HepG2 (cell line): Measurements from ENCODE around the gene CIBAR2. TPM values are rescaled to one million over a fixed set of nuclear protein-coding genes. Genes with fewer than 3 reads are reported as not detected.

ENCODE experiments used
- ARID2 ChIP-seq: sonication (generic); formaldehyde crosslinking; IDR thresholded peaks from 2 replicates; pipeline ENCODE4 v1.8.1; 2022; ENCODE audit warnings: mild to moderate bottlenecking, missing genetic modification reagents, borderline replicate concordance
- CEBPG ChIP-seq: IDR thresholded peaks from 2 replicates; pipeline ENCODE4 v1.6.1; 2016
- CHCHD3 ChIP-seq: sonication (generic); formaldehyde crosslinking; IDR thresholded peaks from 2 replicates; pipeline ENCODE4 v1.8.0; 2022; ENCODE audit warnings: mild to moderate bottlenecking, missing genetic modification reagents, moderate library complexity
- CREM ChIP-seq, 2 experiments: sonication (generic) in 1 of 2; formaldehyde crosslinking in 1 of 2; IDR thresholded peaks; 2 replicates each; pipeline versions ENCODE4 v1.4.0 to v1.6.1; 2016 to 2020; ENCODE audit warnings: antibody characterized with exemption in 1 of 2, mild to moderate bottlenecking in 1 of 2, missing genetic modification reagents in 1 of 2
- FOXM1 ChIP-seq: sonication (generic); formaldehyde crosslinking; IDR thresholded peaks from 2 replicates; pipeline ENCODE4 v1.5.0; 2020; ENCODE audit warnings: missing genetic modification reagents
- HNRNPUL1 ChIP-seq: fragments of 200-400 bp; formaldehyde crosslinking; IDR thresholded peaks from 2 replicates; pipeline ENCODE4 v1.6.1; 2017; ENCODE audit warnings: low read depth, mild to moderate bottlenecking, low read length, moderate library complexity
- NFE2 ChIP-seq: sonication (generic); formaldehyde crosslinking; IDR thresholded peaks from 2 replicates; pipeline ENCODE4 v1.4.0; 2020; ENCODE audit warnings: missing genetic modification reagents
- RBM39 ChIP-seq: fragments of 200-400 bp; formaldehyde crosslinking; IDR thresholded peaks from one replicate; pipeline ENCODE4 v1.6.1; 2018; ENCODE audit warnings: antibody characterized with exemption, mild to moderate bottlenecking, low read depth, low read length; ENCODE audit not compliant: poor library complexity, severe bottlenecking
- RNF2 ChIP-seq: fragments of 450-650 bp; conservative IDR thresholded peaks from 2 replicates; pipeline ENCODE4 v1.6.1; 2016; ENCODE audit warnings: low read depth
- SIX4 ChIP-seq: sonication (generic); formaldehyde crosslinking; IDR thresholded peaks from 2 replicates; pipeline ENCODE4 v1.4.0; 2020; ENCODE audit warnings: missing genetic modification reagents
- SP1 ChIP-seq, 2 experiments: fragments of 450-650 bp in 1 of 2; sonication (generic) in 1 of 2; formaldehyde crosslinking in 1 of 2; IDR thresholded peaks; 2 replicates each; pipeline versions ENCODE4 v1.4.0 to v1.6.1; 2016 to 2020; ENCODE audit warnings: missing genetic modification reagents in 1 of 2
- SP140L ChIP-seq: sonication (generic); formaldehyde crosslinking; IDR thresholded peaks from 2 replicates; pipeline ENCODE4 v1.4.0; 2020; ENCODE audit warnings: missing genetic modification reagents, borderline replicate concordance
- SSRP1 ChIP-seq: IDR thresholded peaks from 2 replicates; pipeline ENCODE4 v1.6.1; 2016; ENCODE audit warnings: control low read depth
- TEAD2 ChIP-seq: sonication (generic); formaldehyde crosslinking; IDR thresholded peaks from 2 replicates; pipeline ENCODE4 v1.9.0; 2021; ENCODE audit warnings: missing genetic modification reagents
- ZNF121 ChIP-seq: sonication (generic); formaldehyde crosslinking; IDR thresholded peaks from 2 replicates; pipeline ENCODE4 v1.5.0; 2020; ENCODE audit warnings: mild to moderate bottlenecking, missing genetic modification reagents
- ZNF224 ChIP-seq: sonication (generic); formaldehyde crosslinking; IDR thresholded peaks from 2 replicates; pipeline ENCODE4 v1.5.0; 2020; ENCODE audit warnings: mild to moderate bottlenecking, missing genetic modification reagents
- ZNF331 ChIP-seq: sonication (generic); formaldehyde crosslinking; IDR thresholded peaks from 2 replicates; pipeline ENCODE4 v1.4.0; 2020; ENCODE audit warnings: missing genetic modification reagents
- ZNF563 ChIP-seq: sonication (generic); formaldehyde crosslinking; IDR thresholded peaks from 2 replicates; pipeline ENCODE4 v1.8.0; 2022; ENCODE audit warnings: mild to moderate bottlenecking, moderate library complexity, missing genetic modification reagents
- ZNF615 ChIP-seq: sonication (generic); formaldehyde crosslinking; IDR thresholded peaks from 2 replicates; pipeline ENCODE4 v1.5.0; 2020; ENCODE audit warnings: mild to moderate bottlenecking, missing genetic modification reagents, borderline replicate concordance
- ZNF713 ChIP-seq: sonication (generic); formaldehyde crosslinking; IDR thresholded peaks from 2 replicates; pipeline ENCODE4 v1.4.0; 2020; ENCODE audit warnings: mild to moderate bottlenecking, missing genetic modification reagents
- ZNF737 ChIP-seq: sonication (generic); formaldehyde crosslinking; IDR thresholded peaks from 2 replicates; pipeline ENCODE4 v1.5.0; 2020; ENCODE audit warnings: missing genetic modification reagents, mild to moderate bottlenecking, borderline replicate concordance
- polyA plus RNA-seq, 8 experiments: library from polyadenylated mRNA; depleted of rRNA in 3 of 8; stranded (reverse) in 7 of 8; unstranded in 1 of 8; fragments of >200 nt; fragmentation: Illumina TruSeq in 4 of 8; extraction: Trizol in 4 of 8; gene quantifications; 2 replicates each; pipeline versions ENCODE4 v1.2.1 to v1.2.3, GENCODE V29; 2011 to 2016; ENCODE audit warnings: low read depth in 4 of 8, missing spikeins in 1 of 8, mixed read lengths in 1 of 8; ENCODE audit not compliant: insufficient read depth in 1 of 8
- total RNA-seq, 5 experiments: library from RNA; depleted of rRNA; stranded (reverse); fragments of >200 nt; fragmentation: Illumina TruSeq; extraction: Trizol; gene quantifications; 2 replicates each; pipeline ENCODE4 v1.2.3, GENCODE V29; 2016; ENCODE audit warnings: low read depth in 1 of 5
- TF ChIP-seq, protein P1 (sequence below): IDR thresholded peaks from 2 replicates; pipeline ENCODE4 v1.6.1; 2012; ENCODE audit warnings: low read depth, low read length, improper control_type of control experiment
- TF ChIP-seq, protein P2 (sequence below): sonication (generic); formaldehyde crosslinking; conservative IDR thresholded peaks from 2 replicates; pipeline ENCODE4 v1.8.0; 2022; ENCODE audit warnings: missing genetic modification reagents
- TF ChIP-seq, protein P3 (sequence below): sonication (generic); formaldehyde crosslinking; IDR thresholded peaks from 2 replicates; pipeline ENCODE4 v1.4.0; 2020; ENCODE audit warnings: missing genetic modification reagents
- TF ChIP-seq, protein P4 (sequence below): sonication (generic); formaldehyde crosslinking; IDR thresholded peaks from 2 replicates; pipeline ENCODE4 v1.5.1; 2020; ENCODE audit warnings: mild to moderate bottlenecking, moderate library complexity, missing genetic modification reagents

The CIBAR2 gene
- total and polyA plus RNA-seq, 2 of the 13 experiments (the other 11 are each of a cell fraction or from before 2014, with no cell fraction given): not detected

DNA sequence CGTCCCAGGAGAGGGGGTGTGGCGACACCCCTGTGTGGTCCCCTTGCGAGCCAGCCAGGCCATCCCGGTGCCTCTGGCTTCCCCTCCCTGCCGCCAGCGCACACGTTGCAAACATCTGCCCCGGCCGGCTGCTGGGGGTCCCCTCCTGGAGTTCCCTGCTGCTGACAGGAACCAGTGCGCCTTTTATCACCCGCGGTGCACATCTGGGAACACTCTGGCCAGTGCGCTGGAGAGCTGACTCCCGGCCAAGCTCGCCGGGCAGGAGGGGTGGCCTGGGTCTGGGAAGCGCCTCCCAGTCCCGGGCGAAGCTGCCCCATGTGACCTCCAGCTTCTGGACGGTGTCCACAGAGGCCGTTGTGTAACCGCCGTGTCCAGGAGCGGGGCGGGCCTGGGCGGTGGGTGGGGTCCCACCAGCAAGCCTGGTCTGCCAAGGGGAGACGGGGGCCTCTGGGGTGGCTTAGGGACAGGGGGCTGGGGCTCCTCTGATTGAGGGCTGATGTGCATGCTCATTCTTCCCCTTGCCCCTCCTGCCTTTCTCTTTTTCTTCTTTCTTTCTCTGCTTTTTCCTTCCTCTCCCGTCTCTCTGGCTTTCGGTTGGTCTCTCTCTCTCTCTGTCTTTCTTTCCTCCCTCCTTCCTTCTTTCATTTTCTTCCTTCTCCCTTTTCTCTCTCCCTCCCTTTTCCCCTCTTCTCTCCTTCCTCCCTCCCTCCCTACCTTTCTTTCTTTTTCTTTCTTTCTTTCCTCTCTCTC, 25.2 kb upstream of the CIBAR2 start (continued):
- TF ChIP-seq, protein P1, sequence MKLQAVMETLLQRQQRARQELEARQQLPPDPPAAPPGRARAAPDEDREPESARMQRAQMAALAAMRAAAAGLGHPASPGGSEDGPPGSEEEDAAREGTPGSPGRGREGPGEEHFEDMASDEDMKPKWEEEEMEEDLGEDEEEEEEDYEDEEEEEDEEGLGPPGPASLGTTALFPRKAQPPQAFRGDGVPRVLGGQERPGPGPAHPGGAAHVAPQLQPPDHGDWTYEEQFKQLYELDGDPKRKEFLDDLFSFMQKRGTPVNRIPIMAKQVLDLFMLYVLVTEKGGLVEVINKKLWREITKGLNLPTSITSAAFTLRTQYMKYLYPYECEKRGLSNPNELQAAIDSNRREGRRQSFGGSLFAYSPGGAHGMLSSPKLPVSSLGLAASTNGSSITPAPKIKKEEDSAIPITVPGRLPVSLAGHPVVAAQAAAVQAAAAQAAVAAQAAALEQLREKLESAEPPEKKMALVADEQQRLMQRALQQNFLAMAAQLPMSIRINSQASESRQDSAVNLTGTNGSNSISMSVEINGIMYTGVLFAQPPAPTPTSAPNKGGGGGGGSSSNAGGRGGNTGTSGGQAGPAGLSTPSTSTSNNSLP: no peak
- TF ChIP-seq SIX4 (peak; percentile 56; the same call in 1 of the 2 replicates), SP1 (IDR thresholded peaks at IDR 0.05) (no peak), SP1 (CRISPR knock-in tag; IDR thresholded peaks at IDR 0.05) (peak; percentile 69), ZNF615 (CRISPR knock-in tag) (no peak), CREM (IDR thresholded peaks at IDR 0.05) (no peak), CREM (CRISPR knock-in tag; IDR thresholded peaks at IDR 0.05) (no peak), ZNF331 (CRISPR knock-in tag) (peak; percentile 86; the same call in 1 of the 2 replicates), ZNF713 (CRISPR knock-in tag) (no peak), ZNF737 (CRISPR knock-in tag) (no peak), RNF2 (no peak), CEBPG (peak; percentile 94), TEAD2 (no peak), CHCHD3 (CRISPR knock-in tag) (no peak), ZNF563 (CRISPR knock-in tag) (no peak), ZNF121 (CRISPR knock-in tag) (no peak), SP140L (CRISPR knock-in tag) (no peak), NFE2 (CRISPR knock-in tag) (no peak), ARID2 (CRISPR knock-in tag) (no peak), FOXM1 (CRISPR knock-in tag) (no peak), RBM39 (peak; percentile 39), SSRP1 (CRISPR knock-in tag) (no peak), HNRNPUL1 (no peak), ZNF224 (no peak; the same call in 1 of the 2 replicates)
- TF ChIP-seq, protein P2, sequence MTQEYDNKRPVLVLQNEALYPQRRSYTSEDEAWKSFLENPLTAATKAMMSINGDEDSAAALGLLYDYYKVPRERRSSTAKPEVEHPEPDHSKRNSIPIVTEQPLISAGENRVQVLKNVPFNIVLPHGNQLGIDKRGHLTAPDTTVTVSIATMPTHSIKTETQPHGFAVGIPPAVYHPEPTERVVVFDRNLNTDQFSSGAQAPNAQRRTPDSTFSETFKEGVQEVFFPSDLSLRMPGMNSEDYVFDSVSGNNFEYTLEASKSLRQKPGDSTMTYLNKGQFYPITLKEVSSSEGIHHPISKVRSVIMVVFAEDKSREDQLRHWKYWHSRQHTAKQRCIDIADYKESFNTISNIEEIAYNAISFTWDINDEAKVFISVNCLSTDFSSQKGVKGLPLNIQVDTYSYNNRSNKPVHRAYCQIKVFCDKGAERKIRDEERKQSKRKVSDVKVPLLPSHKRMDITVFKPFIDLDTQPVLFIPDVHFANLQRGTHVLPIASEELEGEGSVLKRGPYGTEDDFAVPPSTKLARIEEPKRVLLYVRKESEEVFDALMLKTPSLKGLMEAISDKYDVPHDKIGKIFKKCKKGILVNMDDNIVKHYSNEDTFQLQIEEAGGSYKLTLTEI: no peak
- TF ChIP-seq, protein P3, sequence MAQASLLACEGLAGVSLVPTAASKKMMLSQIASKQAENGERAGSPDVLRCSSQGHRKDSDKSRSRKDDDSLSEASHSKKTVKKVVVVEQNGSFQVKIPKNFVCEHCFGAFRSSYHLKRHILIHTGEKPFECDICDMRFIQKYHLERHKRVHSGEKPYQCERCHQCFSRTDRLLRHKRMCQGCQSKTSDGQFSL (CRISPR knock-in tag): peak; percentile 82
- TF ChIP-seq, protein P4, sequence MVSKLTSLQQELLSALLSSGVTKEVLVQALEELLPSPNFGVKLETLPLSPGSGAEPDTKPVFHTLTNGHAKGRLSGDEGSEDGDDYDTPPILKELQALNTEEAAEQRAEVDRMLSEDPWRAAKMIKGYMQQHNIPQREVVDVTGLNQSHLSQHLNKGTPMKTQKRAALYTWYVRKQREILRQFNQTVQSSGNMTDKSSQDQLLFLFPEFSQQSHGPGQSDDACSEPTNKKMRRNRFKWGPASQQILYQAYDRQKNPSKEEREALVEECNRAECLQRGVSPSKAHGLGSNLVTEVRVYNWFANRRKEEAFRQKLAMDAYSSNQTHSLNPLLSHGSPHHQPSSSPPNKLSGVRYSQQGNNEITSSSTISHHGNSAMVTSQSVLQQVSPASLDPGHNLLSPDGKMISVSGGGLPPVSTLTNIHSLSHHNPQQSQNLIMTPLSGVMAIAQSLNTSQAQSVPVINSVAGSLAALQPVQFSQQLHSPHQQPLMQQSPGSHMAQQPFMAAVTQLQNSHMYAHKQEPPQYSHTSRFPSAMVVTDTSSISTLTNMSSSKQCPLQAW (CRISPR knock-in tag): peak; percentile 59; the same call in 1 of the 2 replicates
